ENCODE results near the gene SYT1. TPM values are rescaled to one million over a fixed set of nuclear protein-coding genes. Genes with fewer than 3 reads are reported as not detected.

The SYT1 gene
- total RNA-seq, 1 donor from 2014 or later: 0.30 TPM

DNA sequence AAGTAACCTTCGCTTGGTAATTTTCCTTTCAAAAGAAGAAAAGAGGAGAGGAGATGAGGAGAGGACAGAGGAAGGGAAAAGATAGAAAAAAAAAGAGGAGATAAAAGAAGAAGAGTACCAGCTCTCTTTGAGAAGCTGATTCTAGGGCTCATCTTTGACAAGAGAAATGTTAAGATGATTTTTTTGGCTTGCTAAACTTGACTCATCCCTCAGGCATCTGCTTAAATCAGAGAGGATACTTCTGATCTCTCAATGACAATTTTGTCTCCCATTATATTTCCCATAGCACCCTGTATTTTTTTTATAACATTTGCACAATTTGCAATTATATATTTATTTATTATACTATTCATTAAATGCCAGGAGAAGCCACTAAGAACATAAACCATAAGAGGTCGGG lies 17.1 kb downstream of the SYT1 start:
- H3K9me3 ChIP-seq (replicated peaks): no peaks in the 10 kb centered on the region
- intact Hi-C loops (cut with micrococcal nuclease): no loop called here
- no peak overlapping the region for H3K4me3 ChIP-seq
- no peaks in the 10 kb centered on the region for H3K27me3 ChIP-seq (ENCODE audit: low read depth)
- H3K4me1 ChIP-seq: no peaks in the 10 kb centered on the region
- no peak overlapping the region for H3K27ac ChIP-seq (replicated peaks)
- TF ChIP-seq, protein P1, sequence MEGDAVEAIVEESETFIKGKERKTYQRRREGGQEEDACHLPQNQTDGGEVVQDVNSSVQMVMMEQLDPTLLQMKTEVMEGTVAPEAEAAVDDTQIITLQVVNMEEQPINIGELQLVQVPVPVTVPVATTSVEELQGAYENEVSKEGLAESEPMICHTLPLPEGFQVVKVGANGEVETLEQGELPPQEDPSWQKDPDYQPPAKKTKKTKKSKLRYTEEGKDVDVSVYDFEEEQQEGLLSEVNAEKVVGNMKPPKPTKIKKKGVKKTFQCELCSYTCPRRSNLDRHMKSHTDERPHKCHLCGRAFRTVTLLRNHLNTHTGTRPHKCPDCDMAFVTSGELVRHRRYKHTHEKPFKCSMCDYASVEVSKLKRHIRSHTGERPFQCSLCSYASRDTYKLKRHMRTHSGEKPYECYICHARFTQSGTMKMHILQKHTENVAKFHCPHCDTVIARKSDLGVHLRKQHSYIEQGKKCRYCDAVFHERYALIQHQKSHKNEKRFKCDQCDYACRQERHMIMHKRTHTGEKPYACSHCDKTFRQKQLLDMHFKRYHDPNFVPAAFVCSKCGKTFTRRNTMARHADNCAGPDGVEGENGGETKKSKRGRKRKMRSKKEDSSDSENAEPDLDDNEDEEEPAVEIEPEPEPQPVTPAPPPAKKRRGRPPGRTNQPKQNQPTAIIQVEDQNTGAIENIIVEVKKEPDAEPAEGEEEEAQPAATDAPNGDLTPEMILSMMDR (IDR thresholded peaks at IDR 0.05; ENCODE audit: borderline replicate concordance): no peak
- H3K36me3 ChIP-seq: no peaks in the 10 kb centered on the region
- DNase-seq: no peak

DNA sequence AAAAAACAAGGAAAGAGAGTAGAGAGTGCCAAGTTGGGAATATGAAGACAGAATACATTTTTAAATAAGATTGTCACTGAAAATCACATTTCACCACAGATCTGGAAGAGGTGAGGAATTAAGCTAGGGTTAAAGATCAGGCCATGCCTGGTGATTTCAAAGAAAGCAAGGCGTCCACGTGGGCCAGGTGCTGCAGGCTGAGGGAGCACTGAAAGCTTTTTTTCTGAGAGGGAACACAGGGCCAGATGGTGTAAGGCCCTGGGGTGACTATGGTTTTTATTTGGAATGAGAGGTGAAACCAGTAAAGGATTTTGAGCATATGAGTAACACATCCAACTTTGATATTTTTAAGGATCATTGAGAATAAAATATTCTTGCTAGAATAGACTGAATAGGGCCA lies 20.9 kb downstream of the SYT1 start:
- H3K9me3 ChIP-seq (replicated peaks): no peaks in the 10 kb centered on the region
- no peaks in the 10 kb centered on the region for H3K27me3 ChIP-seq (ENCODE audit: low read depth)
- TF ChIP-seq, protein P1 (IDR thresholded peaks at IDR 0.05; ENCODE audit: borderline replicate concordance): no peak
- H3K4me1 ChIP-seq: no peaks in the 10 kb centered on the region
- no peak overlapping the region for H3K27ac ChIP-seq (replicated peaks)
- no peak overlapping the region for H3K4me3 ChIP-seq
- intact Hi-C loops (cut with micrococcal nuclease): no loop called here
- H3K36me3 ChIP-seq: no peaks in the 10 kb centered on the region
- no peak for DNase-seq

DNA sequence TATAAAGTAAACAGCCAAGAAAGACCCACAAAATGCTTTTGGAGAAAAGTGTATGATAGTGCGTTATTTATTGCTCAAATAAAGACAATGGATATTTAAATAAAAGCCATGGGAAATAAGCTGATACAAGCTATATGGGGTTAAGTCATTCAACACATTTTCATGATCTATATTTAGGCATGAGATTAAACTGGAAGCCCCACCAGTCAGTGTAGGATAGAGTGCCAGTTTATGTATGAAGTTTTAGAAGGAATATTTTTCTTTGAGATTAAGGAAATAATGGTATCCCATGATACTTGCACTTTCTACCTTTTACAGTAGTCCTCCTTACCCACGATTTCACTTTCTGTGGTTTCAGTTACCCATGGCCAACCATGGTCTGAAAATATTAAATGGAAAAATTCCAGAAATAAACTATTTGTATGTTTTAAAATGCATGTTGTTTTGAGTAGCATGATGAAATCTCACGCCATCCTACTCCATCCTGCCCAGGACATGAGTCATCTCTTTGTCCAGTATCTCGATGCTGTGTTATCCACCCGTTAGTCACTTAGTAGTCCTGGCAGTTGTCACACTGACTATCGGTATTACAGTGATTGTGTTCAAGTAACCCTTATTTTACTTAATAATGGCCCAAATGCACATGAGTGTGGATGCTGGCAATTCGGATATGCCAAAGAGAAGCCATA lies 22.3 kb downstream of the SYT1 start:
- TF ChIP-seq, protein P1 (IDR thresholded peaks at IDR 0.05; ENCODE audit: borderline replicate concordance): no peak
- H3K27ac ChIP-seq (replicated peaks): no peak overlapping the region
- intact Hi-C loops (cut with micrococcal nuclease): no loop called here
- no peaks in the 10 kb centered on the region for H3K36me3 ChIP-seq
- DNase-seq: no peak
- H3K4me1 ChIP-seq: no peaks in the 10 kb centered on the region
- H3K4me3 ChIP-seq: no peak overlapping the region
- H3K27me3 ChIP-seq (ENCODE audit: low read depth): no peaks in the 10 kb centered on the region
- no peaks in the 10 kb centered on the region for H3K9me3 ChIP-seq (replicated peaks)

DNA sequence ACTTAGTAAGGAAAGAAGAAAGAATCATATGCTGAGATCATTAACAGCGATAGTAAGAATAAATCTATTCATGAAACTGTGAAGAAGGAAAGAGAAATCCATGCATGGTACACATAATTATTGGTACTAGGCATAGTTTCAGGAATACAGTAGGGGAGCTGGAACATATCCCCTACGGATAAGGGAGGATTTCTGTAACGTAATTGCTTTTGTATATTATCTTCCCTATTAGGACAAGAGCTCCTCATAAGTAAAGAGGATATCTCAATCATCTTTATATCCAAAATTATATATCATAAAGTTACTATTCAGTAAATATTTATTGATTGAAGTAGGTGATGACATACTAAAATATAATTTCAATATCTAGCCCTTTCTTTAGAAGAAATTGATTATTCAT lies 22.9 kb downstream of the SYT1 start:
- Histone ChIP-seq H3K4me1 (no peaks in the 10 kb centered on the region), H3K27me3 (ENCODE audit: low read depth) (no peaks in the 10 kb centered on the region), H3K36me3 (no peaks in the 10 kb centered on the region), H3K4me3 (no peak overlapping the region), H3K27ac (replicated peaks) (no peak overlapping the region), H3K9me3 (replicated peaks) (no peaks in the 10 kb centered on the region)
- DNase-seq: no peak
- TF ChIP-seq, protein P1 (IDR thresholded peaks at IDR 0.05; ENCODE audit: borderline replicate concordance): no peak
- intact Hi-C loops (cut with micrococcal nuclease): no loop called here

DNA sequence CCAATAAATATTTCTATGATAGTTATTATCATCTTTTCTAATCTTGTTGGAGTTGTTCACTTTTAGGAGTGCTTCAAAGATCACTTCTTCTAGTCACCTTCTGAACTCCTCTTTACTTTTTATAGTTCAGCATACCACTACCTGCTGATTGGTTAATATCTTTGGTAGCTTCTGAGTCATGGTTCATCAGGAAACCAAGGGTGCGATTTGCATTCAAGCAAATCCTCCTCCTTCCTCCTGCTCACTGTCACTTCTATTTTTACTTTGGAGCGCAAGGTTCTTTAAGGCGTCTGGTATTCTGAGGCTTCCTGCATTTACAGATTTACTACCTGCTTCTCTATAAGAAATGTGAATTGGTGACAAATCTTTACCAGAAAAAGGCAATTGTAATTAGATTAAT lies 24.0 kb downstream of the SYT1 start:
- Histone ChIP-seq H3K4me3 (no peak overlapping the region), H3K27ac (replicated peaks) (no peak overlapping the region), H3K4me1 (no peaks in the 10 kb centered on the region), H3K9me3 (replicated peaks) (no peaks in the 10 kb centered on the region), H3K27me3 (ENCODE audit: low read depth) (no peaks in the 10 kb centered on the region), H3K36me3 (no peaks in the 10 kb centered on the region)
- TF ChIP-seq, protein P1 (IDR thresholded peaks at IDR 0.05; ENCODE audit: borderline replicate concordance): no peak
- DNase-seq: no peak
- intact Hi-C loops (cut with micrococcal nuclease): no loop called here

All from left ventricle myocardium inferior (tissue), 1 donor.